Epithelial cell of esophagus (primary cell): ENCODE data around the gene TCEA3.

Source experiments
- DNase-seq: peaks from one replicate; pipeline ENCODE4 v3.0.0; 2010; ENCODE audit warnings: low read depth
- H3K4me3 ChIP-seq: 2 replicates; pipeline ENCODE4 v1.5.1; 2011; ENCODE audit warnings: mild to moderate bottlenecking, low read length, control low read depth
- TF ChIP-seq, protein P1 (sequence below): IDR thresholded peaks from 2 replicates; pipeline ENCODE4 v1.5.1; 2011; ENCODE audit warnings: low read depth, mild to moderate bottlenecking, low read length, control low read depth, inconsistent platforms; ENCODE audit not compliant: insufficient read depth; ENCODE audit errors: missing control alignments

The TCEA3 gene

DNA sequence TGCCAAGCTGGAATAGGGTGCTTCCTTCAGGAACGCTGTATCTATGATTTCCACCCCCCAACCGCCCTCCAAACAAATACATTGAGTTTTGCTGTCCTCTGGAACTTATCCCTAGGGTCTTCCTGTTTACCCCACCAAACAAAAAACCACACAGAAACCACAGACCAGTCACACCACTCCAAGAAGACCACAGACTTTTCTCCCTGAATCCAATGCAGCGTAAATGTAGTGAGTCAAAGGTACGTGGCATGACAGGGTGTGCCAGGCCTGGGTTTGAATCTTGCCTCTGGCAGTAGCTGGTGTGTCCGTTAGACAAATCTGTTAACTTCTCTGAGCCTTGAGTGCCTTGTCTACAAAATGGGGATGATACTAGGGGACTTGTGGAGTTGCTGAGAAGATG, 31.7 kb upstream of the TCEA3 start:
- DNase-seq, result peak; percentile 86
- TF ChIP-seq, protein P1, sequence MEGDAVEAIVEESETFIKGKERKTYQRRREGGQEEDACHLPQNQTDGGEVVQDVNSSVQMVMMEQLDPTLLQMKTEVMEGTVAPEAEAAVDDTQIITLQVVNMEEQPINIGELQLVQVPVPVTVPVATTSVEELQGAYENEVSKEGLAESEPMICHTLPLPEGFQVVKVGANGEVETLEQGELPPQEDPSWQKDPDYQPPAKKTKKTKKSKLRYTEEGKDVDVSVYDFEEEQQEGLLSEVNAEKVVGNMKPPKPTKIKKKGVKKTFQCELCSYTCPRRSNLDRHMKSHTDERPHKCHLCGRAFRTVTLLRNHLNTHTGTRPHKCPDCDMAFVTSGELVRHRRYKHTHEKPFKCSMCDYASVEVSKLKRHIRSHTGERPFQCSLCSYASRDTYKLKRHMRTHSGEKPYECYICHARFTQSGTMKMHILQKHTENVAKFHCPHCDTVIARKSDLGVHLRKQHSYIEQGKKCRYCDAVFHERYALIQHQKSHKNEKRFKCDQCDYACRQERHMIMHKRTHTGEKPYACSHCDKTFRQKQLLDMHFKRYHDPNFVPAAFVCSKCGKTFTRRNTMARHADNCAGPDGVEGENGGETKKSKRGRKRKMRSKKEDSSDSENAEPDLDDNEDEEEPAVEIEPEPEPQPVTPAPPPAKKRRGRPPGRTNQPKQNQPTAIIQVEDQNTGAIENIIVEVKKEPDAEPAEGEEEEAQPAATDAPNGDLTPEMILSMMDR, result no peak
- no peak overlapping the region for H3K4me3 ChIP-seq

DNA sequence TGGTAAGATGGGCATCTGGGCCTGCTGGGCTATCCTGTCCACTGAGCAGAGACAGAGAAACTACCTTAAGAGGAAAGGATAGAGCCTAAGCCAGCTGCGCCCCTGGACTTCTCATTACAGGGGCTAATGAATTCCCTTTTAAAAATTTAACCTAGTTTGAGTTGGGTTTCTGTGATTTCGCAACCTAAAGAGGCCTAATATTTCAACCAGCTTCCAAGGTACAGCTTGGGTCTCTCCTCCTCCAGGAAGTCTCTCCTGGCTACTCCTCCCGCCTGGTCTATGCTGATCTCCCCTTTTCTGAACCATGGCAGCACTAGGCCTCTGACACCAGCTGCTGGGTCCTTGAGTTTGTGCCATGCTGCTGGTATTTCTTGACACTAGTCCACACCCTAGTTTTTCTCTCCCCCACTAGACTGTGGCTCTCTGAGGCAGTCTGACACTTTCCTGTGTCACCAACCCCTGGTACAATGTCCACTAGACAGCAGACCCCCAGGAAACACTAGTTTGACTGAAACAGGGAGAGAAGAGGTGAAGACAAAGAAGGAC, 29.0 kb upstream of the TCEA3 start:
- DNase-seq, result no peak
- TF ChIP-seq, protein P1, result no peak
- no peak overlapping the region for H3K4me3 ChIP-seq

DNA sequence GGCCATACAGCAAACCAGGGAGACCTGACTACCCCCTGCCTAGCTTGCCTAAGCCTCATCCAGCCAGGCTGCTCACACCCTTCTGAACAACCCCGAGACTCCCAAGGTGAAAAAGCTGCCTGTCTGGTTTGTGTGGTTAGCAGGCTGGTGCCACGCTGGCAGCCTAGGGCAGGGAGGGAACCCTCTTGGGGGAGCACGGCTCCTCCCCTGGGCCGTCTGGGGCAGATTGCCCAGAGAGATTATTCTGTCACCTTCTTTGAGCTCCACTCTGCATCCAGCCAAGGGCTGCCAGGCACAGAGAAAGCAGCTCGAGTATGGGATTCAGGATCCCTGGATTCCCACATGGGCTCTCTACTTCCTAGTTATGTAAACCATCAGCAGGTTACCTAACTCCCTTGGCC, 27.5 kb upstream of the TCEA3 start:
- TF ChIP-seq, protein P1, result no peak
- peak; percentile 96 for DNase-seq
- H3K4me3 ChIP-seq, result no peak overlapping the region

DNA sequence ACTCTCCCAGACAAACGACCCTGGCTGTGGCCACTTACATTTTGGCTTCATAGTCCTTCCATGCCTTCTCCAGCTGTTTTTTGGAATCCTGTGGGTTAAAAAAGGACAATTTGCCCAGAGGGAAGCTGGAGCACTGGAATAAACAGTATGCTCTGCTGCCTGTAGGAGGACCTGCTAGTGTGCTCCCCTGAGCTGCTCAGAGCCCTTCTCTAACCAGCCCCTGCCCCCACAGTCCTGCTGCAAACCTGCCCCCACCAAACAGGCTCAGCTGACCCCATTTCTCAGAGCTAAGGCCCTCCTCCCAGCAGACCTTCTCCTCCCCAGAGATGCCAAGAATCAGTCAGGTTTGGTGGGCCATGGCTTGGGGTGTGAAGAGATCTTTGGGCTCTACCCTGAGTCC, 26.9 kb upstream of the TCEA3 start:
- TF ChIP-seq, protein P1, result no peak
- H3K4me3 ChIP-seq, result no peak overlapping the region
- no peak for DNase-seq

DNA sequence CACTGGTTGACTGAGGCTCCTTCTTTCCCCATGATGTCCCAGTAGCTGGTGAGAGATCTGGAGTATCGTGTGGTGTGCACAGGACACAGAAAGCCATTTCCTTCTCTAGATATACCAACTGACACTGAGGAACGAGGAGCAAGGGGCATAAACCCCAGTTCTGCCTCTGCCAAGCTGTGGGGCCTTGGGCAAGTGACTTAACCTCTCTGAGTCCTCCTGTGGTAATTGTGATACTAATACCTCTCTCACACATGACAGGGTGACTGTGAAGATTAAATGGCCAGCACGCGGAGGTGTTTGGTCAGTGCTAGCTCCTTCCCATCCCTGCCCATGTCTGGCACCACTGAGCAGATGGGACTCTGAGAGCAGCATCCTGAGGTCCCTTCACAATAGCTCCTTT, 26.3 kb upstream of the TCEA3 start:
- no peak for DNase-seq
- H3K4me3 ChIP-seq, result no peak overlapping the region
- TF ChIP-seq, protein P1, result no peak

DNA sequence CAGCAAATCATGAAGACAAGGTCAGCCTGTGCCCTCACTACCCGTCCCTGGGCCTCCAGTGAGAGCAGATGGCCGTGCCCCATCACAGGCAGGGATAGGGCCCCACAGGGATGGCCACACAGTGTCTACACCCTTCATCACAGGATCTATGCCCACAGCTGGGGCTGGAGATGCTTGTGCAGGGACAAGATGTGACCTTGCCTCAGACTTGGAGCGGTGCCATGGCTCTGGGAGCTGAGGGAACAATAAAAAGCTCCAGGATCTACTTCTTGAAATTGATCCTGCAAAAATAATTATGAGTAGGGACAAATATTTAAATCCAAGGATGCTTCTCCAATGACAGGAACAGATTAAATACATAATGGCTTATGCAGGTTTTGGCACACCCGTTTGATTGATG, 25.4 kb upstream of the TCEA3 start:
- no peak overlapping the region for H3K4me3 ChIP-seq
- DNase-seq, result no peak
- TF ChIP-seq, protein P1, result no peak

DNA sequence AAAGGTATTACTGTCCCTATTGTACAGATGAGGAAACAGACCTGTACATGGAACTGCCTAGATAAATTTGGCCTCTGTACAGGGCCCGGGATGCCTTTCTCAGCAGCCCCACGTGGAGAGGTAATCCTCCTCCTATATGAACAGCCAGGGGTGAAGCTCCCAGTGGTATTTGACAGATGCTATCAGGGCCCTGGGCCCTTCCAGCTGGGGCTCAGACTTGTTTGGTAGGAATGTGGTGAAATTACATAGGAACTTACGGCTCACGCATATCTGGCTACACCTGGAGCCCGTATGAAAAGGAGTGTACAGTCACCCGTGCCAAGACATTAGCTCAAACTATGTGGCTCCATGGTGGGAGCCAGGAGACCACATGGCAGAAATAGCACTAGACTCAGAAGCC, 24.8 kb upstream of the TCEA3 start:
- TF ChIP-seq, protein P1, result no peak
- no peak overlapping the region for H3K4me3 ChIP-seq
- no peak for DNase-seq
